Measurements from ENCODE around the gene FASTK.

Gene FASTK

GRCh38 chr7:151095123-151095797, 14.7 kb upstream of the FASTK start:
- no peak for DNase-seq

DNA sequence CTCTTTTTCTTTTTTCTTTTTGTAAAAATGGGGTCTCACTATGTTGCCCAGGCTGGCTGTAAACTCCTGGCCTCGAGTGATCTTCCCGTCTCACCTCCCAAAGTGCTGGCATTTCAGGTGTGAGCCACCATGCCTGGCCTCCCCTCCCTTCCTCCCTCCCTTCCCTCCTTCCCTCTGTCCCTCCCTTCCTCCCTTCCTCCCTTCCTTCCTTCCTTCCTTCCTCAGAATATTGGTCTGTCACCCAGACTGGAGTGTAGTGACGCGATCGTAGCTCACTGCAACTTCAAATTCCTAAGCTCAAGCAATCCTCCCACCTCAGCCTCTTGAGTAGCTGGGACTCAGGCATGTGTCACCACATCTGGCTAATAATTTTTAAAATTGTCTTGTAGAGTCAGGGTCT, 14.1 kb upstream of the FASTK start:
- DNase-seq = no peak

GRCh38 chr7:151093748-151094147, 13.1 kb upstream of the FASTK start:
- no peak for DNase-seq

DNA sequence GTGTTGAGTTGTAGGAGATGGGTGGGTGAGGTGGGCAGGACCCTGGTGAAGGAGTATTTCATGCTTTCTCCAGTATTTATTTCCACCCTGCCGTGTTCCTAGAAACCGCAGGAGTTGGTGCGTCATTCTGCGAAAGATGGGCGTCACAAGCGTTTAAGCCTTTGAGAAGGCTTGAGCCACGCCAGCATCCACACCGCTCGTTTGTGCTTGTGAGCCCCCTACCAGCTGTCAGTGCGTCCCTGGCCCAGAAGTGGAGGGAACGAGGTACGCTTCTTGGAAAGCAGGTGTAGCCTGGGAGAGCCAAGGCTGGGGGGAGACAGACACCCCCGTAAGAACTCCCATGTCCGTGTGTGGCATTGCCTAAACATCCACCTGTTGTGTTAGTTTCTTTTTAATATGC, 11.4 kb upstream of the FASTK start:
- DNase-seq = no peak

GRCh38 chr7:151091431-151091830, 10.8 kb upstream of the FASTK start:
- no peak for DNase-seq

- DNase-seq = no peak
Observed at GRCh38 chr7:151091003-151091402, 10.4 kb upstream of the FASTK start.

DNA sequence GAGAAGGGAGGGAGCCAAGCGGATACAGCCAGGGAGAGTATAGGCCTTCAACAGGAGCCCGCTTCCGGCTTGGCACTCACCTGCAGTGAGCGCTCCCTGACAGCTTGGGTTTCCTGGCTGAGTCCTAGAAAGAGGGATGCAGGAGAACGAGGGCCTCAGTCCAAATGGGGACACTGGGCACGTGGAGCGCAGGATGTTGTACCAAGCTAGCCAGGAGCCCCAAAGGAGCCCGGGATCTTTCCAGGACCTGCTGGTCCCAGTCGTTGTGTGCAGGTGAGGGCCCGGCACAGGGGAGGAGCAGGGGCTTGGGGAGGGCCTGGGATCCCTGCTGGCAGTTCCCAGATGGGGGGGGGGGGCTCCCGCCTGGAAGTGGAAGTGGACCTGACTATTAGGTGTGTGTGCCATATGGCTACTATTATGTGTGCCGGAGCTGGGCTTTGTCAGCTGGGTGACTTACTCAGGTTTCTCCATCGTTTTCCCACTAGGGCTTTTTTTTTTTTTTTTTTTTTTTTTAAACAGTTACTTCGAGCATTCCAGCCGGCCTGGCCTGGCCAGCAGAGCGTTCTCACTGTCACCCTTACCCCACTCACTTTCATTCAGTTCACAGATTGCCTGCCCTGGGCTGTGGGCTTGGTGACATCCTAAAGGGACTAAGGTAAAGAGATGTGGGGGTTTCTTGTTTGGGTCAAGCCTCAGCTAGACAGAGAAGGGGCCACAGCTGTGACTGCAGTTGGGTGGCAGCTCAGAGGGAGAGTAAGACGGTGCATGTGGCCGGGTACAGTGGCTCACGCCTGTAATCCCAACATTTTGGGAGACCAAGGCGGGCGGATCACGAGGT, 9.5 kb upstream of the FASTK start:
- DNase-seq = no peak

GRCh38 chr7:151088856-151089699, 8.5 kb upstream of the FASTK start:
- no peak for DNase-seq

DNA sequence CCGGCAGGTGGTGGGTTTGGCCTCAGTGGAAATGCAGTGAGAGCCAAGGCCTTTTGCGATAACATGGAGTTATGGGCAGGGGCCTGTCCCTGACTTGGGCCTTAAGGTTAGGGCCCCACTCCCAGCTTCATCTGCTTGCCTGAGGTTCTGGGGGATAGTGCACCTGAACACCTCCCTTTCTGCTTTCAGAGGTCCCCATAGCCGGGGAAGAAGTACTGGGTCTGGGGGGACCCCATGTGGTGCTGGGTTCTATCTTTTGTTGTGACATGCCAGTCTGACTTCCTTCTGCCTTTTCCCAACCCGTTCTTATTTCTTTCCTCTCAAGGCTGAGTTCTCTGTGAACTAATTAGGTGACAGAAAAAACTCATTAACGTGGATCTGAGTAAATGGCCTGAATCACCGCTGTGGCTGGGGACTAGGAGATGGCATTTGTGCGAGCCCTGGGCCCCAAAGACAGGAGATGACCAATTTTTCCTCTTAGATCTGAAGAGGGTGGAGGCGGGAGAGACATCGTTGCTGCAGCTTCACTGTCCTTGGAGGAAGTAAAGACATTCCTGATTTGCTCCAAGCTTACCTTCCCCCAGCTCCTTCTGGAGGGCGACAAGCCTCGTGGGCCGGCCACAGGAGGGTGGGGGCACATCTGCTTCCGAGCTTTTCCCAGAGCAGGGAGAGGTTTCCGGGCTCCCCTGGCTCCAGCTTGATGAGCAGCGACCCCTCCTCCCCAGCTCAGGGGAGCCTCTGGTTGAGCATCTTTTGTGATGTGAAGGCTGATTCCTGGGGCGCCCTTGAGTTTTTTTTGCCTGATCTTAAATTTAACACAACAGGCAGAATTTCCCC, 7.6 kb upstream of the FASTK start:
- no peak for DNase-seq

GRCh38 chr7:151087245-151088018, 6.8 kb upstream of the FASTK start:
- peak; percentile 27 for DNase-seq

- peak; percentile 38 for DNase-seq
Observed at GRCh38 chr7:151086802-151087244, 6.2 kb upstream of the FASTK start.

GRCh38 chr7:151085691-151086620, 5.3 kb upstream of the FASTK start, which contains the start of gene AGAP3:
Gene AGAP3, plus strand, starts transcription at chr7:151086475. Its CDS starts 267 bp downstream, at chr7:151086742.
- peak; percentile 31 for DNase-seq

DNA sequence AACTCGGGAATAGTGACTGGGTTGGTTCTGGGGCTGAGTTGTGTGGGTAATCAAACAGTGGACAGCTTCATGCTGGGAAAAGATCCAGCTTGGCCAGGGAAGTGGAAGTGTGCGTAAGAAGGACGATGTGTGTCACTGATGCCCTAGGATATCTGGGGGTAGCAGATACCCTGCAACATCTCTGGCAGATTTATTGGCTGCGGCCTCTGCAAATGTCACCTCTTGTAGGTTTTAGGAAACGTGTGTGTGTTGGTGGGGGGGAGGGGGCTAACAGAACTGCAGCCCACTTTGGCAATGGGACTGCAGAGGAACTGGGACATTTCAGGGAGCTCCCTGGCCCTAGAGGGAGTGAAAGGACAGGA, 4.7 kb upstream of the FASTK start:
- no peak for DNase-seq

GRCh38 chr7:151083824-151084160, 3.2 kb upstream of the FASTK start:
- DNase-seq = no peak

- peak; percentile 82 for DNase-seq
Observed at GRCh38 chr7:151083071-151083823, 2.6 kb upstream of the FASTK start, which contains the start of gene TMUB1. Gene TMUB1, minus strand, starts transcription at chr7:151083493. Its CDS starts 930 bp downstream, at chr7:151082563.

- no peak for DNase-seq
Observed at GRCh38 chr7:151082141-151083070, 1.8 kb upstream of the FASTK start.

DNA sequence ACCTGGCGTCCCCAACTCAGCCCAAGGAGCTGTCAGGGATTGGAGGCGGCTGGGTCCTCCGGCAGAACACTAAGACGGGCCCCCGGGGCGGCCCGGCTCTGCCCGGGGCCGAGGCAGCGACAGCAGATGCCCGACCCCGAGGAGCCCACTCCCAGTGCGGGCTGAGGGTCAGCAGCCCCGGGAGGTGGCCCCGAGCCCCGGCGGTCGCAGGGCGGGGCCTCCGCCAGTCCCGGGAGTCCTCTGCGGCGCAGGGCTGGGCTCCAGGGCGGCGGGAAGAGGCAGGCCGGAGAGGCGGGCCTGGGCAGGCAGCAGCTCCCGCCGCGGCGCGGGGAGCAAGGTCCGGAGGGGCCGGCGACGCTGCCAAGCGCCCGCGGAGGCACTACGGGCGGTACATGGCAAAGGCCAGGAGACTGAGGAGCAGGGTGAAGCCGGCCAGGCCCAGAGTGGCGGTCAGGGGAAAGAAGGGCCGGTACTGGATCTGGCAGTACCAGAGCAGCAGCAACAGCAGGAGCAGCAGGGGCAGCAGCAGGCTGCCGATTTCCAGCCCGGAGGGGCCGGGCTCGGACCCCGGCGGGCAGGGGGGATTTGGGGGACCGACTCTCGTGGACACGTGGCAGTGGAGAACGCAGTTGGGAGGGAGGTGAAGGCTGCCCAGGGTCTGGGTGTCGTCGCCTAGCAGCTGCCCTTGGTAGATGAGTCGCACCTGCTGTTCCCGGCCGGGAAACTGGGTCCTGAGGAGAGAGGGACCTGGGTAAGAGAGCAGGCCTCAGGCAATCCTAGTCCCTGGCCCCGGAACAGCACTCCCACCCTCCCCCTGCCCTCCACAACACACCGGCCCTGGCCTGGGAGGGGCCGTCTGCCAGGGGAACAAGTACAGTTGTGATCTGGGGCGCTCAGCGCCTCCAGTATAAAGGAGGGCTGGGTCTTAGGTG, 827 bp upstream of the FASTK start:
- no peak for DNase-seq

Measured in stimulated activated CD4-positive, alpha-beta T cell treated with anti-CD3 and anti-CD28 coated beads, Interleukin-1b, Interleukin-23, amount 100 ng/mL, for 48 hours (primary cell).